GM23338 (cell line): ENCODE measurements around the gene RWDD2A. TPM values are rescaled to one million over a fixed set of nuclear protein-coding genes. Genes with fewer than 3 reads are reported as not detected.

Experiments used
- ATAC-seq: fragments of 200-7000 bp; cut with Tn5 transposase; 3 replicates; pipeline ENCODE4 v1.9.1; 2020
- DNase-seq: peaks from one replicate; pipeline ENCODE4 v3.0.0-alpha.2; 2015; ENCODE audit warnings: low spot score
- H2AFZ ChIP-seq: fragments of 200-600 bp; sonication (generic); 2 replicates; pipeline ENCODE4 v1.8.0; 2016; ENCODE audit warnings: antibody characterized with exemption, mild to moderate bottlenecking, moderate library complexity
- H3F3A ChIP-seq: fragments of 200-600 bp; sonication (generic); replicated peaks from 2 replicates; pipeline ENCODE4 v1.8.0; 2017; ENCODE audit warnings: antibody characterized with exemption, mixed run types, low read depth
- H3K27ac ChIP-seq: fragments of 200-600 bp; sonication (generic); 2 replicates; pipeline ENCODE4 v1.6.1; 2016; ENCODE audit warnings: low read depth
- H3K27me3 ChIP-seq: fragments of 200-600 bp; sonication (generic); 2 replicates; pipeline ENCODE4 v1.8.0; 2016; ENCODE audit warnings: mild to moderate bottlenecking, mixed run types, moderate library complexity; ENCODE audit not compliant: insufficient read depth
- H3K36me3 ChIP-seq: fragments of 200-600 bp; sonication (generic); 2 replicates; pipeline ENCODE4 v1.8.0; 2016; ENCODE audit warnings: mild to moderate bottlenecking; ENCODE audit not compliant: insufficient read depth
- H3K4me1 ChIP-seq: fragments of 200-600 bp; sonication (generic); 2 replicates; pipeline ENCODE4 v1.8.0; 2016; ENCODE audit warnings: mild to moderate bottlenecking, moderate library complexity; ENCODE audit not compliant: insufficient read depth
- H3K4me2 ChIP-seq: fragments of 200-600 bp; sonication (generic); 2 replicates; pipeline ENCODE4 v1.7.1; 2017; ENCODE audit warnings: mixed run types
- H3K4me3 ChIP-seq: fragments of 200-600 bp; sonication (generic); 2 replicates; pipeline ENCODE4 v1.6.1; 2016; ENCODE audit warnings: mixed run types
- H3K79me2 ChIP-seq: fragments of 200-600 bp; sonication (generic); replicated peaks from 2 replicates; pipeline ENCODE4 v1.8.0; 2017; ENCODE audit warnings: mild to moderate bottlenecking; ENCODE audit not compliant: insufficient read depth
- H3K9me2 ChIP-seq: fragments of 200-600 bp; sonication (generic); 2 replicates; pipeline ENCODE4 v1.8.0; 2017; ENCODE audit not compliant: insufficient read depth
- H4K20me1 ChIP-seq: fragments of 200-600 bp; sonication (generic); replicated peaks from 2 replicates; pipeline ENCODE4 v1.8.0; 2017; ENCODE audit warnings: mild to moderate bottlenecking; ENCODE audit not compliant: insufficient read depth
- H3K27ac Mint-ChIP-seq: 2 replicates; pipeline ENCODE4 v1.8.0; 2020; ENCODE audit warnings: inconsistent platforms, mild to moderate bottlenecking, moderate library complexity, mixed read lengths
- H3K27me3 Mint-ChIP-seq: 3 replicates; pipeline ENCODE4 v1.8.0; 2022; ENCODE audit warnings: low read depth, mild to moderate bottlenecking, moderate library complexity, mixed read lengths, inconsistent platforms; ENCODE audit not compliant: insufficient read depth, poor library complexity
- H3K36me3 Mint-ChIP-seq: 3 replicates; pipeline ENCODE4 v1.8.0; 2021; ENCODE audit warnings: low read depth, mild to moderate bottlenecking, inconsistent platforms, moderate library complexity, mixed read lengths
- H3K4me1 Mint-ChIP-seq: 3 replicates; pipeline ENCODE4 v1.8.0; 2020; ENCODE audit warnings: mild to moderate bottlenecking, inconsistent platforms, mixed read lengths
- H3K4me3 Mint-ChIP-seq: 3 replicates; pipeline ENCODE4 v1.8.0; 2021; ENCODE audit warnings: moderate library complexity, mild to moderate bottlenecking, inconsistent platforms, mixed read lengths
- H3K9me3 Mint-ChIP-seq: 3 replicates; pipeline ENCODE4 v1.8.0; 2020; ENCODE audit warnings: moderate library complexity, mild to moderate bottlenecking, inconsistent platforms, mixed read lengths
- CREB1 ChIP-seq: fragments of 250-450 bp; sonication (Bioruptor Pico); IDR thresholded peaks from 2 replicates; pipeline ENCODE4 v1.5.0; 2020; ENCODE audit warnings: low read depth, mild to moderate bottlenecking, moderate library complexity
- CTCF ChIP-seq, 2 experiments: fragments of 200-600 bp in 1 of 2; sonication (generic) in 1 of 2; conservative IDR thresholded peaks; 2 replicates each; pipeline versions ENCODE4 v1.5.1 to v1.6.1; 2016 to 2017; ENCODE audit warnings: antibody characterized with exemption in 2 of 2, low read depth in 2 of 2, mild to moderate bottlenecking in 2 of 2, moderate library complexity in 1 of 2
- POLR2AphosphoS5 ChIP-seq: IDR thresholded peaks from 2 replicates; pipeline ENCODE4 v1.6.1; 2016; ENCODE audit warnings: antibody characterized with exemption, low read depth
- REST ChIP-seq: IDR thresholded peaks from one replicate; pipeline ENCODE4 v1.6.1; 2018; ENCODE audit warnings: antibody characterized with exemption; ENCODE audit not compliant: unreplicated experiment
- STAT1 ChIP-seq: IDR thresholded peaks from one replicate; pipeline ENCODE4 v1.6.1; 2016; ENCODE audit warnings: antibody characterized with exemption; ENCODE audit not compliant: unreplicated experiment
- ZNF462 ChIP-seq: fragments of 250-450 bp; sonication (Bioruptor Pico); IDR thresholded peaks from 2 replicates; pipeline ENCODE4 v1.5.0; 2020; ENCODE audit warnings: mild to moderate bottlenecking, moderate library complexity
- polyA plus RNA-seq: library from polyadenylated mRNA; unstranded; fragments of >200 nt; fragmentation: Nextera tagmentation; extraction: Ambion mirVana; gene quantifications from 2 replicates; pipeline ENCODE4 v1.2.1, GENCODE V29; 2016
- total RNA-seq: library from RNA; depleted of rRNA; stranded (reverse); fragments of >200 nt; shearing (Covaris generic); gene quantifications from 2 replicates; pipeline ENCODE4 v1.2.3, GENCODE V29; 2014

RWDD2A gene
- total and polyA plus RNA-seq, 2 experiments from 2014 or later, result 3.1 to 3.7 TPM

GRCh38 chr6:83216806-83217205 lies 23.6 kb downstream of the RWDD2A start (continued):
- TF ChIP-seq REST (no peak), CTCF (conservative IDR thresholded peaks at IDR 0.05; ENCODE audit: low read depth in 2 of 2) (no peak)

- no peak overlapping the region for H2AFZ ChIP-seq
- H3K4me3 Mint-ChIP-seq, result no peak overlapping the region
- no peaks in the 10 kb centered on the region for H3K79me2 ChIP-seq
- H3K4me1 Mint-ChIP-seq, result no peaks in the 10 kb centered on the region
- H3K27ac ChIP-seq, result no peak overlapping the region
- H3K9me2 ChIP-seq, result no peaks in the 10 kb centered on the region
- peaks cover 2% of the 10 kb centered on the region for H3K27me3 Mint-ChIP-seq
- no peak overlapping the region for H3K4me2 ChIP-seq
- H3K27ac Mint-ChIP-seq, result no peak overlapping the region
- H3K4me3 ChIP-seq, result no peak overlapping the region
- H4K20me1 ChIP-seq, result no peaks in the 10 kb centered on the region
- no peaks in the 10 kb centered on the region for H3K27me3 ChIP-seq
- DNase-seq, result no peak
- no peaks in the 10 kb centered on the region for H3K36me3 Mint-ChIP-seq
- ATAC-seq, result no peak
- no peaks in the 10 kb centered on the region for H3K36me3 ChIP-seq
- no peaks in the 10 kb centered on the region for H3K4me1 ChIP-seq
- H3F3A ChIP-seq, result no peaks in the 10 kb centered on the region
- H3K9me3 Mint-ChIP-seq, result no peaks in the 10 kb centered on the region
- TF ChIP-seq POLR2AphosphoS5, result no peak
- TF ChIP-seq CREB1, result no peak
- TF ChIP-seq ZNF462, result no peak
- no peak for TF ChIP-seq REST
- TF ChIP-seq STAT1, result no peak
- TF ChIP-seq CTCF (conservative IDR thresholded peaks at IDR 0.05; ENCODE audit: low read depth in 2 of 2), result no peak
These were observed 25.5 kb downstream of the RWDD2A start for GRCh38 chr6:83218646-83219045.
